Liver (tissue), 9 donors: Measurements from ENCODE around the gene DPM3. TPM values are rescaled to one million over a fixed set of nuclear protein-coding genes. Genes with fewer than 3 reads are reported as not detected.

Experiments used
- DNase-seq: peaks from one replicate; pipeline ENCODE4 v3.0.0-alpha.2; 2017; ENCODE audit warnings: low spot score
- H3K27ac ChIP-seq, 2 donors: one replicate each; pipeline ENCODE4 v1.7.0; 2013; ENCODE audit warnings: inconsistent platforms in 2 of 2, low read length in 2 of 2, control low read depth in 1 of 2, low read depth in 1 of 2, mild to moderate bottlenecking in 1 of 2
- H3K27me3 ChIP-seq, 4 donors: one replicate each; pipeline versions ENCODE4 v1.6.1 to v1.7.0; 2013; ENCODE audit warnings: low read length in 3 of 4, inconsistent platforms in 1 of 4, mild to moderate bottlenecking in 1 of 4, moderate library complexity in 1 of 4; ENCODE audit not compliant: control insufficient read depth in 4 of 4, insufficient read depth in 4 of 4
- H3K36me3 ChIP-seq, 4 donors: one replicate each; pipeline versions ENCODE4 v1.6.1 to v1.7.0; 2013; ENCODE audit warnings: low read length in 3 of 4, mild to moderate bottlenecking in 3 of 4, low read depth in 1 of 4, moderate library complexity in 1 of 4; ENCODE audit not compliant: control insufficient read depth in 4 of 4, insufficient read depth in 3 of 4
- H3K4me1 ChIP-seq, 4 donors: one replicate each; pipeline versions ENCODE4 v1.6.1 to v1.7.0; 2013; ENCODE audit warnings: low read length in 3 of 4, mild to moderate bottlenecking in 3 of 4, moderate library complexity in 1 of 4; ENCODE audit not compliant: control insufficient read depth in 4 of 4, insufficient read depth in 4 of 4
- H3K4me3 ChIP-seq, 3 donors: one replicate each; pipeline versions ENCODE4 v1.6.1 to v1.7.0; 2013; ENCODE audit warnings: low read length in 3 of 3, control low read depth in 1 of 3, low read depth in 1 of 3, mild to moderate bottlenecking in 1 of 3
- H3K9ac ChIP-seq, 2 donors: one replicate each; pipeline ENCODE4 v1.7.0; 2013; ENCODE audit warnings: low read length in 2 of 2, mild to moderate bottlenecking in 2 of 2, moderate library complexity in 2 of 2, control low read depth in 1 of 2, low read depth in 1 of 2
- H3K9me3 ChIP-seq, 4 donors: one replicate each; pipeline versions ENCODE4 v1.6.1 to v1.7.0; 2013; ENCODE audit warnings: low read length in 3 of 4; ENCODE audit not compliant: control insufficient read depth in 4 of 4
- EGR1 ChIP-seq, 2 donors: IDR thresholded peaks; 2 replicates each; pipeline ENCODE4 v1.6.1; 2016 to 2018; ENCODE audit warnings: antibody characterized with exemption in 2 of 2, low read depth in 2 of 2
- FOXA1 ChIP-seq: IDR thresholded peaks from 2 replicates; pipeline ENCODE4 v1.6.1; 2016; ENCODE audit warnings: antibody characterized with exemption
- FOXA2 ChIP-seq: IDR thresholded peaks from 2 replicates; pipeline ENCODE4 v1.6.1; 2016; ENCODE audit warnings: antibody characterized with exemption
- JUND ChIP-seq, 2 donors: IDR thresholded peaks; 2 replicates each; pipeline ENCODE4 v1.6.1; 2016; ENCODE audit warnings: antibody characterized with exemption in 2 of 2
- RAD21 ChIP-seq, 2 donors: IDR thresholded peaks; 2 replicates each; pipeline ENCODE4 v1.6.1; 2016; ENCODE audit warnings: antibody characterized with exemption in 2 of 2, mild to moderate bottlenecking in 2 of 2
- RXRA ChIP-seq, 2 donors: IDR thresholded peaks; 2 replicates each; pipeline ENCODE4 v1.6.1; 2017 to 2018; ENCODE audit warnings: antibody characterized with exemption in 2 of 2, mild to moderate bottlenecking in 1 of 2
- SP1 ChIP-seq: IDR thresholded peaks from 2 replicates; pipeline ENCODE4 v1.6.1; 2018; ENCODE audit warnings: antibody characterized with exemption, mild to moderate bottlenecking
- TAF1 ChIP-seq: conservative IDR thresholded peaks from 2 replicates; pipeline ENCODE4 v1.6.1; 2016; ENCODE audit warnings: antibody characterized with exemption, mild to moderate bottlenecking
- YY1 ChIP-seq: IDR thresholded peaks from 2 replicates; pipeline ENCODE4 v1.6.1; 2016; ENCODE audit warnings: antibody characterized with exemption, mild to moderate bottlenecking
- WGBS: extraction: QIAGEN DNeasy Blood & Tissue Kit; methylation state at CpG from one replicate; pipeline ENCODE4 v1.1.7; 2013; 5-methylcytosine and 5-hydroxymethylcytosine counted together
- polyA plus RNA-seq, 2 donors: library from polyadenylated mRNA; stranded (reverse) in 1 of 2; unstranded in 1 of 2; fragments of 200-250 nt in 1 of 2; fragments of >200 nt in 1 of 2; fragmentation: Nextera tagmentation in 1 of 2; extraction: Ambion mirVana in 1 of 2; gene quantifications; one replicate each; pipeline versions ENCODE4 v1.2.1 to v1.2.3, GENCODE V29; 2013 to 2015
- total RNA-seq, 2 donors: library from RNA; depleted of rRNA; stranded (reverse); fragments of >200 nt; gene quantifications; one replicate each; pipeline ENCODE4 v1.2.3, GENCODE V29; 2014
- TF ChIP-seq, protein P1 (sequence below): IDR thresholded peaks from 2 replicates; pipeline ENCODE4 v1.6.1; 2016; ENCODE audit warnings: antibody characterized with exemption
- TF ChIP-seq, protein P2 (sequence below): fragments of 150-350 bp; IDR thresholded peaks from 2 replicates; pipeline ENCODE4 v1.5.1; 2017; ENCODE audit warnings: improper control_type of control experiment, low read depth, low read length; ENCODE audit not compliant: missing input control
- TF ChIP-seq, protein P3 (sequence below): IDR thresholded peaks from 2 replicates; pipeline ENCODE4 v1.6.1; 2016; ENCODE audit warnings: antibody characterized with exemption
- TF ChIP-seq, protein P4 (sequence below): IDR thresholded peaks from 2 replicates; pipeline ENCODE4 v1.6.1; 2016; ENCODE audit warnings: antibody characterized with exemption
- TF ChIP-seq, protein P5 (sequence below): IDR thresholded peaks from 2 replicates; pipeline ENCODE4 v1.6.1; 2016; ENCODE audit warnings: antibody characterized with exemption, mild to moderate bottlenecking
- donor health status: healthy.
- donor health status: healthy.
- donor health status: healthy.
- donor health status: healthy.
- donor health status: healthy.

The DPM3 gene
- total and polyA plus RNA-seq, 4 donors: 27.3 to 134 (median 69.1) TPM

DNA sequence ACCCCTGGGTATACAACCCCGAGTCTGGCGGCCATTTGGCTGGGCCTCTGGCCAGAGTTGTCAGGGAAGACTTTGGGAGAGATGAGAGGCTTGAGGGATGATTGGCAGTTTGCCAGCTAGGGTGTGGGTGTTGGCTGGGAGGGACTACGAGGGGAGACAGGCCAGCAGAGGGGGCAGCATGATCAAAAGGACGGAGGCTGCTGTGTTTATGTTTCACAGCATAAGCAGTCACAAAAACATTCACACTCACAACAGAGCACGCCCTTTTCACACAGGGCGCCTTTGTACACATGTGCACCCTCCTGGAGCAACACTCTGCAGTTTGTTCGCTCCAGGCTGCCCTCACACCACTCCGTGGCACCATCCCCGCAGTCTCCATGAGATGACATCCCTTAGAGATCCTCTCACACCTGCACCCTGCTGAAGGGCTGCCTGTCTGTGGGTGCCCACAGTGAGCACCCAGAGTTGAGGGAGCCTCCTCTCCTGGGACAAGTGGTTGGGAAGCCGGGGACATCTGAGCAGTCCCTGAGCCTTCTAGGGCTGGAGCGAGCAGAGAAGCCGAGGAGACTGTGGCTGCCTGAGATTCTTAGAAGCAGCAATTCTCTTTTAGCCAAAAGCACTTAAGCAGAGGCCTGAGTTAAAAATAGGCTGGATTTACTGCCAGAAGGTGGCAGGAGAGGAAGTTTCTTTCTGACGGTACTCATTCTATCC lies 46.3 kb downstream of the DPM3 start:
- peak overlapping the region; percentile 2 to 58 for H3K27ac ChIP-seq
- H3K36me3 ChIP-seq: no peaks in the 10 kb centered on the region
- no peaks in the 10 kb centered on the region for H3K9me3 ChIP-seq
- H3K9ac ChIP-seq: no peak overlapping the region
- H3K4me3 ChIP-seq: no peak overlapping the region
- peaks cover 3 to 22% (median 14%) of the 10 kb centered on the region in 4 donors for H3K4me1 ChIP-seq
- H3K27me3 ChIP-seq: no peaks in the 10 kb centered on the region
- no peak for DNase-seq
- WGBS: 30% methylated on average over 13 of the region's 13 CpGs
- TF ChIP-seq RAD21 (IDR thresholded peaks at IDR 0.05): peak; percentile 71 to 76
- TF ChIP-seq FOXA2: no peak
- TF ChIP-seq, protein P1, sequence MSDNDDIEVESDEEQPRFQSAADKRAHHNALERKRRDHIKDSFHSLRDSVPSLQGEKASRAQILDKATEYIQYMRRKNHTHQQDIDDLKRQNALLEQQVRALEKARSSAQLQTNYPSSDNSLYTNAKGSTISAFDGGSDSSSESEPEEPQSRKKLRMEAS: no peak
- TF ChIP-seq, protein P2, sequence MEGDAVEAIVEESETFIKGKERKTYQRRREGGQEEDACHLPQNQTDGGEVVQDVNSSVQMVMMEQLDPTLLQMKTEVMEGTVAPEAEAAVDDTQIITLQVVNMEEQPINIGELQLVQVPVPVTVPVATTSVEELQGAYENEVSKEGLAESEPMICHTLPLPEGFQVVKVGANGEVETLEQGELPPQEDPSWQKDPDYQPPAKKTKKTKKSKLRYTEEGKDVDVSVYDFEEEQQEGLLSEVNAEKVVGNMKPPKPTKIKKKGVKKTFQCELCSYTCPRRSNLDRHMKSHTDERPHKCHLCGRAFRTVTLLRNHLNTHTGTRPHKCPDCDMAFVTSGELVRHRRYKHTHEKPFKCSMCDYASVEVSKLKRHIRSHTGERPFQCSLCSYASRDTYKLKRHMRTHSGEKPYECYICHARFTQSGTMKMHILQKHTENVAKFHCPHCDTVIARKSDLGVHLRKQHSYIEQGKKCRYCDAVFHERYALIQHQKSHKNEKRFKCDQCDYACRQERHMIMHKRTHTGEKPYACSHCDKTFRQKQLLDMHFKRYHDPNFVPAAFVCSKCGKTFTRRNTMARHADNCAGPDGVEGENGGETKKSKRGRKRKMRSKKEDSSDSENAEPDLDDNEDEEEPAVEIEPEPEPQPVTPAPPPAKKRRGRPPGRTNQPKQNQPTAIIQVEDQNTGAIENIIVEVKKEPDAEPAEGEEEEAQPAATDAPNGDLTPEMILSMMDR: peak; percentile 43
- no peak for TF ChIP-seq FOXA1

DNA sequence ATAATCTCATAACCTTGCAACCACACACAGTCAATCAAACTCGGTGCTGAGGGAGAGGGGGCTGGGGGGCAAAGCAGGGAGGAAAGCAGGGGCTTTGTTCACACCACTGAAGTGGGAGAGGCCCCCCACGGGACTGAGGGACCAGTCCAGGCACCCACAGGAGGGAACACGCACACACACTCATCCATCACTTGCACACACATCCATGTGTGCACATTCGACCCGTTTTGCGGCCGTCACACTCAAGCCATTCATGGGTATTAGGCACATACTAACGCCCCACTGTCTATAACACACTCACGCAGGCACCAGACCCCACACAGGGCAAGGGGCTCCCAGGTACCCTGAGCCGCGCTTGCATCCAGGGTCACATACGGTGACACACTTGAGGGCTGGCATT lies 47.7 kb downstream of the DPM3 start:
- Histone ChIP-seq H3K4me3 (no peak overlapping the region), H3K9ac (no peak overlapping the region), H3K36me3 (no peaks in the 10 kb centered on the region), H3K27ac (no peak overlapping the region), H3K27me3 (no peaks in the 10 kb centered on the region), H3K4me1 (peaks cover 3 to 22% (median 14%) of the 10 kb centered on the region in 4 donors), H3K9me3 (no peaks in the 10 kb centered on the region)
- TF ChIP-seq, protein P2: no peak
- TF ChIP-seq, protein P3, sequence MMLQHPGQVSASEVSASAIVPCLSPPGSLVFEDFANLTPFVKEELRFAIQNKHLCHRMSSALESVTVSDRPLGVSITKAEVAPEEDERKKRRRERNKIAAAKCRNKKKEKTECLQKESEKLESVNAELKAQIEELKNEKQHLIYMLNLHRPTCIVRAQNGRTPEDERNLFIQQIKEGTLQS: no peak
- TF ChIP-seq JUND (IDR thresholded peaks at IDR 0.05) (no peak), EGR1 (IDR thresholded peaks at IDR 0.05; ENCODE audit: low read depth in 2 of 2) (no peak), FOXA2 (no peak), TAF1 (no peak), YY1 (no peak), RXRA (IDR thresholded peaks at IDR 0.05) (no peak), SP1 (no peak)
- TF ChIP-seq, protein P4, sequence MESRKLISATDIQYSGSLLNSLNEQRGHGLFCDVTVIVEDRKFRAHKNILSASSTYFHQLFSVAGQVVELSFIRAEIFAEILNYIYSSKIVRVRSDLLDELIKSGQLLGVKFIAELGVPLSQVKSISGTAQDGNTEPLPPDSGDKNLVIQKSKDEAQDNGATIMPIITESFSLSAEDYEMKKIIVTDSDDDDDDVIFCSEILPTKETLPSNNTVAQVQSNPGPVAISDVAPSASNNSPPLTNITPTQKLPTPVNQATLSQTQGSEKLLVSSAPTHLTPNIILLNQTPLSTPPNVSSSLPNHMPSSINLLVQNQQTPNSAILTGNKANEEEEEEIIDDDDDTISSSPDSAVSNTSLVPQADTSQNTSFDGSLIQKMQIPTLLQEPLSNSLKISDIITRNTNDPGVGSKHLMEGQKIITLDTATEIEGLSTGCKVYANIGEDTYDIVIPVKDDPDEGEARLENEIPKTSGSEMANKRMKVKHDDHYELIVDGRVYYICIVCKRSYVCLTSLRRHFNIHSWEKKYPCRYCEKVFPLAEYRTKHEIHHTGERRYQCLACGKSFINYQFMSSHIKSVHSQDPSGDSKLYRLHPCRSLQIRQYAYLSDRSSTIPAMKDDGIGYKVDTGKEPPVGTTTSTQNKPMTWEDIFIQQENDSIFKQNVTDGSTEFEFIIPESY: no peak
- TF ChIP-seq, protein P5, sequence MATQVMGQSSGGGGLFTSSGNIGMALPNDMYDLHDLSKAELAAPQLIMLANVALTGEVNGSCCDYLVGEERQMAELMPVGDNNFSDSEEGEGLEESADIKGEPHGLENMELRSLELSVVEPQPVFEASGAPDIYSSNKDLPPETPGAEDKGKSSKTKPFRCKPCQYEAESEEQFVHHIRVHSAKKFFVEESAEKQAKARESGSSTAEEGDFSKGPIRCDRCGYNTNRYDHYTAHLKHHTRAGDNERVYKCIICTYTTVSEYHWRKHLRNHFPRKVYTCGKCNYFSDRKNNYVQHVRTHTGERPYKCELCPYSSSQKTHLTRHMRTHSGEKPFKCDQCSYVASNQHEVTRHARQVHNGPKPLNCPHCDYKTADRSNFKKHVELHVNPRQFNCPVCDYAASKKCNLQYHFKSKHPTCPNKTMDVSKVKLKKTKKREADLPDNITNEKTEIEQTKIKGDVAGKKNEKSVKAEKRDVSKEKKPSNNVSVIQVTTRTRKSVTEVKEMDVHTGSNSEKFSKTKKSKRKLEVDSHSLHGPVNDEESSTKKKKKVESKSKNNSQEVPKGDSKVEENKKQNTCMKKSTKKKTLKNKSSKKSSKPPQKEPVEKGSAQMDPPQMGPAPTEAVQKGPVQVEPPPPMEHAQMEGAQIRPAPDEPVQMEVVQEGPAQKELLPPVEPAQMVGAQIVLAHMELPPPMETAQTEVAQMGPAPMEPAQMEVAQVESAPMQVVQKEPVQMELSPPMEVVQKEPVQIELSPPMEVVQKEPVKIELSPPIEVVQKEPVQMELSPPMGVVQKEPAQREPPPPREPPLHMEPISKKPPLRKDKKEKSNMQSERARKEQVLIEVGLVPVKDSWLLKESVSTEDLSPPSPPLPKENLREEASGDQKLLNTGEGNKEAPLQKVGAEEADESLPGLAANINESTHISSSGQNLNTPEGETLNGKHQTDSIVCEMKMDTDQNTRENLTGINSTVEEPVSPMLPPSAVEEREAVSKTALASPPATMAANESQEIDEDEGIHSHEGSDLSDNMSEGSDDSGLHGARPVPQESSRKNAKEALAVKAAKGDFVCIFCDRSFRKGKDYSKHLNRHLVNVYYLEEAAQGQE: no peak
- 88% methylated on average over 12 of the region's 12 CpGs for WGBS
- DNase-seq: no peak
